Upper lobe of right lung (tissue), 1 donor: ENCODE results near the gene RHO. TPM values are rescaled to one million over a fixed set of nuclear protein-coding genes. Genes with fewer than 3 reads are reported as not detected.

Experiments used
- ATAC-seq: fragments of 200-7000 bp; cut with Tn5 transposase; one replicate; pipeline ENCODE4 v1.9.1; 2020; ENCODE audit warnings: mild to moderate bottlenecking, moderate library complexity
- DNase-seq: peaks from one replicate; pipeline ENCODE4 v3.0.0-alpha.2; 2020
- H3K27ac ChIP-seq: fragments of 200-600 bp; one replicate; pipeline ENCODE4 v1.8.0; 2022
- H3K27me3 ChIP-seq: fragments of 200-600 bp; one replicate; pipeline ENCODE4 v1.8.0; 2022; ENCODE audit warnings: mild to moderate bottlenecking
- H3K36me3 ChIP-seq: fragments of 200-600 bp; one replicate; pipeline ENCODE4 v1.8.0; 2022
- H3K4me1 ChIP-seq: fragments of 200-600 bp; one replicate; pipeline ENCODE4 v1.8.0; 2022
- H3K4me3 ChIP-seq: fragments of 200-600 bp; one replicate; pipeline ENCODE4 v1.8.0; 2022; ENCODE audit warnings: mild to moderate bottlenecking
- H3K9me3 ChIP-seq: fragments of 200-600 bp; one replicate; pipeline ENCODE4 v1.8.0; 2022
- intact Hi-C: fragments of 100-400 bp; cut with DNase I; formaldehyde crosslinking; loops from one replicate; pipeline ENCODE4 v1.11.0; 2022
- total RNA-seq: library from RNA; stranded (reverse); fragmentation: NEBNext Ultra II Directional; extraction: Animal tissue kit (Norgen Biotek cat#: 25700); gene quantifications from one replicate; pipeline ENCODE4 v1.2.1, GENCODE V29; 2021
- TF ChIP-seq, protein P1 (sequence below): fragments of 200-600 bp; IDR thresholded peaks from one replicate; pipeline ENCODE4 v1.8.0; 2022; ENCODE audit warnings: antibody characterized with exemption
- donor health status: DM: no; HTN: yes; CAD: no; lungs with severe emphysema.

The RHO gene
- total RNA-seq, 1 donor from 2014 or later, result not detected

GRCh38 chr3:129535075-129535474 is 6.6 kb downstream of the RHO start:
- H3K36me3 ChIP-seq, result no peaks in the 10 kb centered on the region
- no peak overlapping the region for H3K4me3 ChIP-seq
- H3K4me1 ChIP-seq, result no peaks in the 10 kb centered on the region
- TF ChIP-seq, protein P1, sequence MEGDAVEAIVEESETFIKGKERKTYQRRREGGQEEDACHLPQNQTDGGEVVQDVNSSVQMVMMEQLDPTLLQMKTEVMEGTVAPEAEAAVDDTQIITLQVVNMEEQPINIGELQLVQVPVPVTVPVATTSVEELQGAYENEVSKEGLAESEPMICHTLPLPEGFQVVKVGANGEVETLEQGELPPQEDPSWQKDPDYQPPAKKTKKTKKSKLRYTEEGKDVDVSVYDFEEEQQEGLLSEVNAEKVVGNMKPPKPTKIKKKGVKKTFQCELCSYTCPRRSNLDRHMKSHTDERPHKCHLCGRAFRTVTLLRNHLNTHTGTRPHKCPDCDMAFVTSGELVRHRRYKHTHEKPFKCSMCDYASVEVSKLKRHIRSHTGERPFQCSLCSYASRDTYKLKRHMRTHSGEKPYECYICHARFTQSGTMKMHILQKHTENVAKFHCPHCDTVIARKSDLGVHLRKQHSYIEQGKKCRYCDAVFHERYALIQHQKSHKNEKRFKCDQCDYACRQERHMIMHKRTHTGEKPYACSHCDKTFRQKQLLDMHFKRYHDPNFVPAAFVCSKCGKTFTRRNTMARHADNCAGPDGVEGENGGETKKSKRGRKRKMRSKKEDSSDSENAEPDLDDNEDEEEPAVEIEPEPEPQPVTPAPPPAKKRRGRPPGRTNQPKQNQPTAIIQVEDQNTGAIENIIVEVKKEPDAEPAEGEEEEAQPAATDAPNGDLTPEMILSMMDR, result no peak
- DNase-seq, result no peak
- H3K27ac ChIP-seq, result no peak overlapping the region
- H3K27me3 ChIP-seq, result no peaks in the 10 kb centered on the region
- H3K9me3 ChIP-seq, result no peaks in the 10 kb centered on the region
- ATAC-seq, result no peak
- intact Hi-C loops, result no loop called here

DNA sequence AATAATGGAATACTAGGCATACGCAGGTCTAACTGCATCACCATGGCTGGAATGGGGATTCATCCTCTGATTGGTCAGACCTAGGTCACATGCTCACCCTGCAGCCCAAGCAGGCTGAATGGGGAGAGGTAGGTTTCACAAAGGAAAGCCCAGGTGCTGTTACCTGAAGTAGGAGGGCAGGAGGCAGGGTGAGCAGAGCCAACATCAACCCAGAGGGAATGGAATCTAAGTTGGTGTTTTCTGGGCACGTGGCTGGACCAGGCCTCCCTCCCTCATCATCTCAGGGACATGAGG is 7.9 kb downstream of the RHO start:
- ATAC-seq, result no peak
- H3K27ac ChIP-seq, result no peak overlapping the region
- no peaks in the 10 kb centered on the region for H3K9me3 ChIP-seq

GRCh38 chr3:129536804-129537203 is 8.4 kb downstream of the RHO start:
- Histone ChIP-seq H3K4me3 (no peak overlapping the region), H3K4me1 (no peaks in the 10 kb centered on the region), H3K27ac (no peak overlapping the region), H3K27me3 (no peaks in the 10 kb centered on the region), H3K36me3 (no peaks in the 10 kb centered on the region), H3K9me3 (no peaks in the 10 kb centered on the region)
- TF ChIP-seq, protein P1, result no peak
- DNase-seq (no peak), ATAC-seq (no peak)
- intact Hi-C loops, result no loop called here

More for the DNA sequence above, 7.9 kb downstream of the RHO start:
- DNase-seq, result no peak
- Histone ChIP-seq H3K27me3 (no peaks in the 10 kb centered on the region), H3K4me1 (no peaks in the 10 kb centered on the region), H3K36me3 (no peaks in the 10 kb centered on the region), H3K4me3 (no peak overlapping the region)
- intact Hi-C loops, result no loop called here
- TF ChIP-seq, protein P1, result no peak

GRCh38 chr3:129539206-129539605 is 10.8 kb downstream of the RHO start:
- no peaks in the 10 kb centered on the region for H3K36me3 ChIP-seq
- H3K9me3 ChIP-seq, result no peaks in the 10 kb centered on the region
- intact Hi-C loops, result no loop called here
- no peak overlapping the region for H3K4me3 ChIP-seq
- H3K4me1 ChIP-seq, result no peaks in the 10 kb centered on the region
- no peak for DNase-seq
- TF ChIP-seq, protein P1, result no peak
- no peak overlapping the region for H3K27ac ChIP-seq
- no peak for ATAC-seq
- H3K27me3 ChIP-seq, result no peaks in the 10 kb centered on the region

- TF ChIP-seq, protein P1, result no peak
- H3K27ac ChIP-seq, result no peak overlapping the region
- ATAC-seq, result no peak
Observed at GRCh38 chr3:129540776-129541516, 12.5 kb downstream of the RHO start.

GRCh38 chr3:129542747-129543146 is 14.3 kb downstream of the RHO start:
- Histone ChIP-seq H3K27ac (no peak overlapping the region), H3K4me3 (no peak overlapping the region), H3K36me3 (no peaks in the 10 kb centered on the region), H3K4me1 (no peaks in the 10 kb centered on the region), H3K27me3 (no peaks in the 10 kb centered on the region), H3K9me3 (no peaks in the 10 kb centered on the region)
- DNase-seq (no peak), ATAC-seq (peak; percentile 20)
- TF ChIP-seq, protein P1, result no peak
- intact Hi-C loops, result no loop called here

More at GRCh38 chr3:129540776-129541516, 12.5 kb downstream of the RHO start:
- Histone ChIP-seq H3K4me3 (no peak overlapping the region), H3K4me1 (no peaks in the 10 kb centered on the region), H3K9me3 (no peaks in the 10 kb centered on the region), H3K36me3 (no peaks in the 10 kb centered on the region), H3K27me3 (no peaks in the 10 kb centered on the region)
- DNase-seq, result no peak
- intact Hi-C loops, result no loop called here
